HG02884 (cell line): Measurements from ENCODE around the gene TPBGL.

Experiments
- ATAC-seq: cut with Tn5 transposase; IDR thresholded peaks from one replicate; pipeline ENCODE4 v1.9.1; 2021; ENCODE audit warnings: mild to moderate bottlenecking, moderate library complexity; ENCODE audit not compliant: unreplicated experiment

Gene TPBGL

DNA sequence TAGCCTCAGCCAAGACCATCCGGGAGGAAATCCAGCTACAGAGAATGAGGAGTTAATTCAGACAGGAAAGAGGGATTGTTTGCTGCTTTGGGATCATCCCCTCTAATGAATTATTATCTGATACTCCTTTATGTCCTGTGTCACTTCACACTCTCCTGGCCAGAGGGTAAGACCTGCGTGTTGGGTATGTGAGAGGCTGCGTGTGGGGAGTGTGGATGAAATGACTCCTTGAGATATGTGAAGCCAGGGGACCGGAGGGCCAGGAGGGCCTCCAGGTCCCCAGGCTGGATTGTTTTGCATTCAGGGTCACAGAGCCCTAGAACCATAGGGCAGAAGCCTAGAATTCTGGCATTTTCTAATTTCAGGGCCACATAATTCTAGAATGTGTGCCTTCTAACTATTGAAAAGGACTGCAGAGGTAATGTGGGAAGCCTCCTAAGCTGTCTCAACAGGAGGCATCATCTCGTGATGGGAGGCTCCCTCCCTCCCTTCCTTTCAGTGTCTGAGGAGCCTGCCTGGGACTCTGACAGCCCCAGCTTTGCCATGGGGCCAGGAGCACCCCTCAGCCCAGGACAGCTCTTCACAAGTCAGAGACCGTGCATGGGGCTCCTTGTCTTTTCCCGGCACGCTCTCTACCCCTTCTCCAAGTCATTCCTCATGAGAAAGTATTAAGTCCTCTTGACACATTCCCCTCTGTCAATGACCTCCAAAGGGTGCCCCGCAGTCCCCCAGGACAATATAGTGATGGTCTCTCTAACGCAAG, 3.7 kb downstream of the TPBGL start:
- ATAC-seq = no peak

DNA sequence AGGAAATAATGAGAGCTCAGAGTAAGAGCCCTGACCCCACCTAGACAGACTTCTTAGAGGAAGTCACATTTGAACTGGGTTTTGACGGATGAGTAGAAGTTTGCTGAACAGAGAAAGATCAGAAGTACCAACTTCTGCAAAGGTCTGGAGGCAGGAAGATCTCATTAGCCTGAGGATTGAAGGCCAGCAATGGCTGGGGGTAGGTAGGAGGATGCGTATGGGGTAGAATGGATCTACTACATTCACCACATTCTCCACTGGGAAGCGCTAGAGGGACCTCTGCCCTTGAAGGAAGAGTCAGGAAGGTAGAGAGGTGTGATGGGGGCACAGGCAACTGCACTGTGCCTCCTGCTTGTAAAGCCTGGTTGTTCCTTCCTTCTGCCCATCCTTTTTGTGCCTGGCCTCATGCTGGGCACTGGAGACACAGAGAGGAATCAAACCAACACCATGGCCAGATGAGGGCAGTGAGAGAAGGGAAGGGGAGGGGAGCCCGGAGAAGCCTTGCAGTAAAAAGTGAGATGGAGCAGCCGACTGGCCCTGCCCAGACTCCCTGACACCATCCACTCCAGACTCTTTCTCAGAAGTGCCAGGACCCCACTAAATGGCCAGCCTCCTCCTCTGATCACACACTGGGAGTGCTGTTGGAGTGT, 4.9 kb downstream of the TPBGL start:
- ATAC-seq = no peak

- ATAC-seq = no peak
Observed at GRCh38 chr11:75246006-75246670, 5.6 kb downstream of the TPBGL start.

GRCh38 chr11:75246671-75247350, 6.2 kb downstream of the TPBGL start:
- ATAC-seq = no peak

DNA sequence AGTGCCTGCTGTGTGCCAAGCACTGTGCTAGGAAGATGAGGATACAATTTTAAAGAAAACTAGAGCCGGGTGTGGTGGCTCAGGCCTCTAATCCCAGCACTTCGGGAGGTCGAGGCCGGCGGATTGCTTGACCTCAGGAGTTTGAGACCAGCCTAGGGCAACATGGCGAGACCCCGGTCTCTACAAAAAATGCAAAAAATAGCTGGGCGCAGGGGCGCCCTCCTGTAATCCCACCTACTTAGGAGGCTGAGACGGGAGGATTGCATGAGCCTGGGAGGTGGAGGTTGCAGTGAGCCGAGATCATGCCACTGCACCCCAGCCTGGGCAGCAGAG, 8.3 kb downstream of the TPBGL start:
- ATAC-seq = no peak

GRCh38 chr11:75249704-75250103, 9.1 kb downstream of the TPBGL start:
- ATAC-seq = no peak

GRCh38 chr11:75254326-75254725, 13.8 kb downstream of the TPBGL start:
- no peak for ATAC-seq

GRCh38 chr11:75260396-75261170, 20.0 kb downstream of the TPBGL start:
- ATAC-seq = no peak

DNA sequence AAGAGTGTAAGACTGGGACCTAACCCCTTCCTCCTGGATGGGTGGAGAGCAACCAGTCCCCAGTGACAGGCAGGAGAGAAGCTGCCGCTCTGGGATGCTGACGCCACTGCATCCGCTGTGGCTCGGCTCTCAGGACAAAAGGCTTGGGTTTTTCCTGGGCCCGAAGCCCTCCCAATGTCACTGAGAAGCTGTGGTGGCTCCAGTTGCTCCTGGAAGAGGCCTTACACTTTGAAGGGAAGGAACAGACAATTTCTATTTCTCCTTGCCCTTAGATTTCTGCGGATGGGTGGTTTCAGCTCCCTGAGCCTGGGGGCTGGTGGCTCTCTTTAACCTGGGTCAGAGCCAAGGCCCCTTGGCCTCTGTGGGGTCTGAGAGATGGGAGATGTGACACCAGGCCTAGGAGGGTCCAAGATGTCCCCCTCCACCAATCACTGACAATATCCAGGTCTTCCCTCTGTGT, 21.4 kb downstream of the TPBGL start:
- no peak for ATAC-seq

GRCh38 chr11:75262436-75262835, 21.9 kb downstream of the TPBGL start:
- no peak for ATAC-seq

- ATAC-seq = no peak
Observed at GRCh38 chr11:75262961-75263852, 22.6 kb downstream of the TPBGL start.

DNA sequence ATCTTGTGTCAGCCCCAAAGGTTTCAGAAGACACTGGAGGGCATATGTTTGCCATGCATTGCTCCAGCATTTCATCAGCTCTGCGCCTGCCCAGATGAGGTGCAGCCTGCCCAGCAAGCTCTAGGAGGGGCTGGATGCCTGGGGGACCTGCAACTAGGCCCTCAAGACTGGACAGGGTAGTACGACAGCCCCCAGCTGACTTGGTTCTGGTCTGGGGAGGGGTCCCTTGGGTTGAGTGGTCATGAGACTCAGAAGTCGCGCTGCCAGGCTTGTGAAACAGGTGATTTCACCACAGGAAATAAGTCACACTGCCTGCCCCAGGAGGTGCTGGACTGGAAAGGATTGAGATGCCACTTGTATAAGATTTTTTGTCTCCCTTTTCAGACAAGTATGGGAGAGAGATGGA, 23.4 kb downstream of the TPBGL start:
- no peak for ATAC-seq

- no peak for ATAC-seq
Observed at GRCh38 chr11:75264356-75264755, 23.8 kb downstream of the TPBGL start.

DNA sequence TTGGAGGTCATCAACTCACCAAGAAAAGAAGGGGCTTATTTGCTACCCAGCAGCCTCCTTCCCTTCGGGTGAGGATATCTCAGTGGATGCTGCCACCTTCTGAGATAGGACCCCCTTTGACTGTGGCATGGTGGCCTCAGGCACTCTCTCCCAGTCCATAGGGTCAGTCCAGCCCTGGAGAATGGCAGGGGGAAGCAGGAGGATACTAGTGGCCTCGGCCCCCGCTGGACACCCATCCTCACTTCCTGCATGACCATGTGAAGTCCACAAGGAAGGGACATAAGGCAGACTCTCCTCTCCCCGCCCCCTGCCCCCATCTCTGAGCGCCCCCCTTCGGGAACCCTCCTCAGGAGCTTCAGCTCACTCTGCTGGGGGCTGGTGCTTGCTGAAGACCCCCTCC, 24.4 kb downstream of the TPBGL start:
- no peak for ATAC-seq

- ATAC-seq = no peak
Observed at GRCh38 chr11:75265851-75266531, 25.4 kb downstream of the TPBGL start.

- ATAC-seq = no peak
Observed at GRCh38 chr11:75267171-75267970, 26.8 kb downstream of the TPBGL start.

- no peak for ATAC-seq
Observed at GRCh38 chr11:75268626-75269366, 28.2 kb downstream of the TPBGL start.

- ATAC-seq = no peak
Observed at GRCh38 chr11:75269367-75269660, 28.7 kb downstream of the TPBGL start.
